GM21723 (cell line): ENCODE measurements around the gene ANKRD55.
A peak's percentile ranks its signal among the peaks of the same experiment; 100 is the strongest.
"Not testable (repeated sequence)": the region's sequence is repeated elsewhere in the genome, so short reads cannot be mapped to it uniquely, and the experiment has no call there.

Experiments
- ATAC-seq: cut with Tn5 transposase; IDR thresholded peaks from one replicate; pipeline ENCODE4 v1.9.1; 2021; ENCODE audit warnings: mild to moderate bottlenecking, moderate library complexity; ENCODE audit not compliant: unreplicated experiment

The ANKRD55 gene

GRCh38 chr5:56170557-56170956 is 62.6 kb downstream of the ANKRD55 start:
- no peak for ATAC-seq

GRCh38 chr5:56169949-56170348 is 63.2 kb downstream of the ANKRD55 start:
- no peak for ATAC-seq

- no peak for ATAC-seq
Observed at GRCh38 chr5:56169281-56169680, 63.8 kb downstream of the ANKRD55 start.

- ATAC-seq = no peak
Observed at GRCh38 chr5:56168066-56168478, 65.1 kb downstream of the ANKRD55 start.

GRCh38 chr5:56167519-56167918 is 65.6 kb downstream of the ANKRD55 start:
- no peak for ATAC-seq

GRCh38 chr5:56166671-56167385 is 66.3 kb downstream of the ANKRD55 start:
- no peak for ATAC-seq

- ATAC-seq = no peak
Observed at GRCh38 chr5:56164376-56164775, 68.8 kb downstream of the ANKRD55 start.

GRCh38 chr5:56161927-56162326 is 71.2 kb downstream of the ANKRD55 start:
- no peak for ATAC-seq

- no peak for ATAC-seq
Observed at GRCh38 chr5:56161439-56161823, 71.7 kb downstream of the ANKRD55 start.

- ATAC-seq = no peak
Observed at GRCh38 chr5:56160723-56161438, 72.2 kb downstream of the ANKRD55 start.

- no peak for ATAC-seq
Observed at GRCh38 chr5:56159521-56159947, 73.6 kb downstream of the ANKRD55 start.

- no peak for ATAC-seq
Observed at GRCh38 chr5:56158331-56158960, 74.7 kb downstream of the ANKRD55 start.

GRCh38 chr5:56157191-56157621 is 75.9 kb downstream of the ANKRD55 start:
- not testable (repeated sequence) for ATAC-seq

- ATAC-seq = peak; percentile 78
Observed at GRCh38 chr5:56156585-56157190, 76.4 kb downstream of the ANKRD55 start.

GRCh38 chr5:56155992-56156584 is 77.0 kb downstream of the ANKRD55 start:
- peak; percentile 16 for ATAC-seq

GRCh38 chr5:56154732-56155484 is 78.2 kb downstream of the ANKRD55 start:
- ATAC-seq = no peak

GRCh38 chr5:56152437-56152836 is 80.7 kb downstream of the ANKRD55 start:
- no peak for ATAC-seq

- ATAC-seq = not testable (repeated sequence)
Observed at GRCh38 chr5:56150756-56151155, 82.4 kb downstream of the ANKRD55 start.

GRCh38 chr5:56148453-56148971 is 84.6 kb downstream of the ANKRD55 start:
- ATAC-seq = peak; percentile 97

- no peak for ATAC-seq
Observed at GRCh38 chr5:56147659-56148230, 85.4 kb downstream of the ANKRD55 start.
